HUES6 (cell line): ENCODE measurements around the gene IRAK1.
A peak's percentile ranks its signal among the peaks of the same experiment; 100 is the strongest.

Experiments used
- H3K27ac ChIP-seq: 2 replicates; pipeline ENCODE4 v1.7.0; 2013; ENCODE audit warnings: low read depth, mild to moderate bottlenecking, low read length, inconsistent platforms
- H3K27me3 ChIP-seq: 2 replicates; pipeline ENCODE4 v1.6.1; 2013; ENCODE audit warnings: low read length; ENCODE audit not compliant: control insufficient read depth, insufficient read depth
- H3K36me3 ChIP-seq: 2 replicates; pipeline ENCODE4 v1.6.1; 2013; ENCODE audit warnings: low read length; ENCODE audit not compliant: control insufficient read depth, insufficient read depth
- H3K4me1 ChIP-seq: 2 replicates; pipeline ENCODE4 v1.6.1; 2013; ENCODE audit warnings: low read length; ENCODE audit not compliant: control insufficient read depth, insufficient read depth
- H3K4me3 ChIP-seq: 2 replicates; pipeline ENCODE4 v1.5.1; 2013; ENCODE audit warnings: low read depth, low read length
- H3K9ac ChIP-seq: one replicate; pipeline ENCODE4 v1.6.1; 2013; ENCODE audit warnings: mild to moderate bottlenecking, low read length
- H3K9me3 ChIP-seq: 2 replicates; pipeline ENCODE4 v1.6.1; 2013; ENCODE audit warnings: low read depth, low read length; ENCODE audit not compliant: control insufficient read depth, insufficient read depth

IRAK1 gene

DNA sequence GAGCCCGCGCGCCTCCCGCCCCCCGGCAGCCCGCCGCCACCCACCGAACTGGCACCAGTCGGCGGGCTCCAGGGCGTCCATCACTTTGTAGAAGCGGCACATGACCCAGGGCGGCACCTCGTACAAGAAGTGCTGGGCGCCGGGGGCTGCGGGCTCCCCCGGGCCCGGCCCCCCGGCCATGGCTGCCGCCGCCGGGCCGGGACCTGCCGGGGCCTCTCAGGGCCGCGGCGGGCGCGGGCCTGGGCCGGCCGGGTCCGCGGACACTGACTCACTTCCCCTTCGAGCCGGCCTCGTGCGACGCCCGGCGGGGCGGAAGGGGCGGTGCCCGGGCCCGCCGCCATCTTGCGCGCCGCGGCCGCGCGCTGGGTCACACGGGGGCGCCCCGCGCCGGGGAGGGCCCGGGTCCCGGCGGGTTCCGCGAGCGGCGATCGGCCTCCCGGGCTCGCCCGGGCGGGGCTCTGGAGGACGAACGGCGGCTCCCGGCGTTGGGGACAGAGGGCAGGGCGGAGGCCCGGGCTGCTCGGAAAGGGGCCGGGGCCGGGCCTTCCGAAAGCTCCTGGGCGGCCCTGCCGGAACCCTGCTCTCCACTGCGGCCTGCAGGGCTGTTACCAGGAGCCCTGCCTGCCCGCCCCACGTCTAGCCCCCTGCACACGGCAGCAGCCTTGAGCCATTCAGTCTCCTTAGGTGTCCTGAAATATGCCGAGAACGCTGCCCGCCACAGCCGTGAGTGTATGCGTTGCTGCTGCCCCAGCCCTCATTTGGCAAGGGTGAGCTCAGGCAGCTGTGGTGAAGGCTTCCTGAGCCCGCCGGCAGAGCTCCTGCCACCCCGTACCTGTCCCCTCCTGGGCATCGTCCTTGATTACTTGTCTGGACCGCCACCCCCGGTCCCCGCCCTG lies at the start of gene IRAK1:
Gene IRAK1 (minus strand): TSS at position 270 of the 896 bp plus-strand sequence. CDS start 90 bp downstream, at position 180.
- peaks cover 28% of the 10 kb centered on the region for H3K36me3 ChIP-seq
- peak within 1 kb of the TSS; percentile 87; the same call in 1 of the 2 replicates for H3K27ac ChIP-seq
- H3K4me1 ChIP-seq = peaks cover 44% of the 10 kb centered on the region
- H3K4me3 ChIP-seq = peak within 1 kb of the TSS; percentile 54
- H3K27me3 ChIP-seq = no peaks in the 10 kb centered on the region
- peaks cover 6% of the 10 kb centered on the region; the same call in 1 of the 2 replicates for H3K9me3 ChIP-seq
- H3K9ac ChIP-seq = peak within 1 kb of the TSS; percentile 79

DNA sequence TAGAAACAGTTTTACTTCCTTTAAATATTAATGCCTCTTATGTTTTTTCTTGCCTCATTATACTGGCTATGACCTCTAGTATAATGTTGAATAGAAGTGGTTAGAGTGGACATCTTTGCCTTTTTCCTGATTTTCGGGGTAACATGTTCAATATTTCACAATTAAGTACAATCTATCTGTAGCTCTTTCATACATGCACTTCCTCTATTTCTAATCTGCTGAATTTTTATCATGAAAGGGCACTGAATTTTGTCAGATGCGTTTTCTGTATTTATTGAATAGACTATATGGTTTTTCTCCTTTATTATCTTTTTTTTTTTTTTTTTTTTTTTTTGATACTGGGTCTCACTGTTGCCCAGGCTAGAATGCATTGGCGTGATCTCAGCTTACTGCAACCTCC lies 48.9 kb upstream of the IRAK1 start:
- Histone ChIP-seq H3K4me1 (no peaks in the 10 kb centered on the region), H3K9ac (no peak overlapping the region), H3K9me3 (peaks cover 2% of the 10 kb centered on the region; the same call in 1 of the 2 replicates), H3K27ac (no peak overlapping the region), H3K27me3 (no peaks in the 10 kb centered on the region), H3K36me3 (no peaks in the 10 kb centered on the region), H3K4me3 (no peak overlapping the region)

DNA sequence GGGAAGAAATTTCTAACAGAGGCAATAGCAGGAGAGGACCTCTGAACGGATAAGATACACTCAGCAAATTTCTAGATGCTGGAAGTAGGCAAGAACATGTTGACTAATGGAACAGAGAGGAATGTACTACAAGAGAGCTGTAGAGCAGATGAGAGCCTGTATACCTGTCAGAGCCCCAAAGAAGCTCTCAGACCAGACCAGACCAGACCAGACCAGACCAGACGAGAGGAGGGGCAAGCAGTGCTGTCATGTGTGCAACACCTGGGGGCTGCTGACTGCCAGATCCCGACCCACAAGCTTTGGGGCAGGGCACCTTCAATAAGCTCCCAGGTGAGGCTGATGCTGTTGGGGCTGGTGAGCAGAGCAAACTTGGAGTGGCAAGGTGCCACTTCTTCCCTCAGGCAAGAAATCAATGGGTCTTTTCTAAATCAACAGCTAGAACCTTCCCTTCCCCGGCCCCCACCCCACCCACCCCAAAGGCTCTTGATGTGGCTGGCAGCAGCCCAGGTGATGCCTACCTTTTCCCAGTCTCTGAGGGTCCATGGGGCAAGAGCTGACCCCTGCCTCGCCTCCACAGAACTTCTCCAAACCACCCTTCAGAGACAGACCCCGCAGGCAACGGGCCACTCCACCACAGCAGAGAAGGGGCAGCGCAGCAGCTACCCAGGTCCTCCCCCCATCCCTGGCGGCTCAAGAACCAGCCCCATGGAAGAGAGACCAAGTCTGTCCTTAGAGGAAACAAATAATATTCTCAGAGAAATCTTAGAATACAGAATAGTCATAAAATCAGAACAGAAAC lies 45.1 kb upstream of the IRAK1 start:
- H3K36me3 ChIP-seq = no peaks in the 10 kb centered on the region
- H3K9ac ChIP-seq = no peak overlapping the region
- no peak overlapping the region for H3K27ac ChIP-seq
- H3K27me3 ChIP-seq = no peaks in the 10 kb centered on the region
- peaks cover 6% of the 10 kb centered on the region; the same call in 1 of the 2 replicates for H3K9me3 ChIP-seq
- H3K4me3 ChIP-seq = no peak overlapping the region
- peaks cover 6% of the 10 kb centered on the region; the same call in 1 of the 2 replicates for H3K4me1 ChIP-seq

DNA sequence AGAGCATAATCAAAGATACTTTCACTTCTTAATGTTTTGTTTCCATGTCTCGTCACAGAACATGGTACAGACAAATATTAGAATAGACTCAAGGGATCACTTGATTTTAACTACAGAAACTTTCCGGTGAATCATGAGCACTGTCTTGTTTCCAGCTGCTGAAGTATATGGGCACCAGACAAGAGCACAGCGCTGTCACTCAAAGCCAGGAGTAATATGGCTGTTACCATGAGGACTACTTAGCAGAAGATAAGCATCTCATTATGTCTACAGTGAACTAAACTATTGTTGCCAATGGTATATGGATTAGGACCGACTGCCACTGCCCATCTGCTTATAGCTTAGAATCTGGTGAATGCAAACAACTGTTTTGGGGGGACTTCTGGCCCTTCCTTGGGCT lies 43.5 kb upstream of the IRAK1 start:
- Histone ChIP-seq H3K27ac (no peak overlapping the region), H3K9ac (no peak overlapping the region), H3K9me3 (peaks cover 11% of the 10 kb centered on the region; the same call in 1 of the 2 replicates), H3K27me3 (no peaks in the 10 kb centered on the region), H3K36me3 (0 out of 2 replicates have a peak, but pooled peaks cover 3% of the 10 kb centered on the region), H3K4me3 (no peak overlapping the region), H3K4me1 (peaks cover 6% of the 10 kb centered on the region; the same call in 1 of the 2 replicates)

DNA sequence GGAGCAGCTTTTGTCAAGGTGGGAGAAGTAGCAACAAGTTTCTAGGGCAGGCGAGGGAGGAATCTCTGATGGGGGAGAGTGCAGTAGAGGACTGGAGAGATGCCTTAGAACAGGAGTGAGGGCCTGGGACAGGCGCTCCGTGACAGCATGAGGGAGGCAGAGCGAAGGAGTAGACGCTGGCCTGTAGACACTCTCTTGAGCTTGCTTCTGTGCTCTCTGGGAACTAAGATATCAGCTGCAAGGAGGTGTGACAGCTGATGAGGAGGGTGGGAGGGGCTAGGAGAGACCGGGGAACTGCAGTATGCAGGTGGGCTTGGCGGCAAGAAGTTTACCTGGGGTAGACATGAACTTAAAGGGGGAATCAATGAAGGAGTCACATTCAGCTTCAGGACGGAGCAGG lies 42.1 kb upstream of the IRAK1 start:
- H3K9me3 ChIP-seq = peaks cover 17% of the 10 kb centered on the region; the same call in 1 of the 2 replicates
- no peak overlapping the region for H3K27ac ChIP-seq
- H3K4me1 ChIP-seq = peaks cover 6% of the 10 kb centered on the region; the same call in 1 of the 2 replicates
- no peak overlapping the region for H3K9ac ChIP-seq
- peaks cover 11% of the 10 kb centered on the region for H3K36me3 ChIP-seq
- no peak overlapping the region for H3K4me3 ChIP-seq
- no peaks in the 10 kb centered on the region for H3K27me3 ChIP-seq

DNA sequence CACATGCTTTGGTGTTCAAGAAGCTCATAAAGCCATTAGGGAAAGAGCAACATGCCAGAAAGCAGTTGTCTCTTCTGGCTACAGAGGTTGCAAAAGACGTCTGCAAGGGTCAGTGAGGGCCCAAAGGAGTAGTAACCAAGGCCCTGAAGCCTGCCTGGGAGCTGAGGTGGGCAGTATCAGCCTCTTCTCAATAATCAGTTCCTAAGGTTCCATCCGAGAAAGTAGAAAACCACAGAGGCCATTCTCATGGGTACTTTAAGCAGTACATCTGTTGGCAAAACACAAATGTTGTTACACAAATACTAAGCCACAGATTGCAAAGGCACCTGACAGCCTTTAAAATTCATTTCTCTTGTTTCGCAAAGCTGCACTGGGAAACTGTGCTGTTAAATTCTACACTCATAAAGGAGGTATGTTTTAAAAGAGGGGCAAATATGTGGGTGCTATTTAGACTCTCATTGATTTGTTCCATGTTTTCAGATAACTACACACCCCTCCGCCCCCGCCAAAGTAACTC lies 40.1 kb upstream of the IRAK1 start:
- Histone ChIP-seq H3K9me3 (peaks cover 19% of the 10 kb centered on the region; the same call in 1 of the 2 replicates), H3K27ac (no peak overlapping the region), H3K4me1 (peaks cover 6% of the 10 kb centered on the region; the same call in 1 of the 2 replicates), H3K36me3 (peaks cover 14% of the 10 kb centered on the region), H3K4me3 (no peak overlapping the region), H3K9ac (no peak overlapping the region), H3K27me3 (no peaks in the 10 kb centered on the region)

DNA sequence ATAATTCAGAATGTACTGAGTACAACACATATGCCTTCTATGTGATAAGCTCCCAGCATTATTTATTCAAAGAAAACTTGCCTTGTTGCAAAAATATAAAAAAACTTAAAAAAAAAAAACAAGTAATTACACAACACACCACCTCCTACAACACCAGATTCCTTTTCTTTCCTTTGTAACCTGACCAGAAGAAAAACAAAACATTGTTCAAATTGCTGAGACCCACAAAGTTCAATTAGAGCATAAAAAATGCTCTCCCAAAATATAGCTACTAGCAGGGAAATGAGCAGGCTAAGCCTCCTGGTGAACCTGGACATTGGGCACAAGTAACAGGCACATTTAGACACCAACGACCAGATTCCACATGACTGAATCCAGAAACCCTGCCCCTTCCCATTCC lies 39.5 kb upstream of the IRAK1 start:
- Histone ChIP-seq H3K27ac (no peak overlapping the region), H3K27me3 (no peaks in the 10 kb centered on the region), H3K9me3 (peaks cover 17% of the 10 kb centered on the region; the same call in 1 of the 2 replicates), H3K4me3 (no peak overlapping the region), H3K36me3 (peaks cover 14% of the 10 kb centered on the region), H3K9ac (no peak overlapping the region), H3K4me1 (peaks cover 6% of the 10 kb centered on the region; the same call in 1 of the 2 replicates)

DNA sequence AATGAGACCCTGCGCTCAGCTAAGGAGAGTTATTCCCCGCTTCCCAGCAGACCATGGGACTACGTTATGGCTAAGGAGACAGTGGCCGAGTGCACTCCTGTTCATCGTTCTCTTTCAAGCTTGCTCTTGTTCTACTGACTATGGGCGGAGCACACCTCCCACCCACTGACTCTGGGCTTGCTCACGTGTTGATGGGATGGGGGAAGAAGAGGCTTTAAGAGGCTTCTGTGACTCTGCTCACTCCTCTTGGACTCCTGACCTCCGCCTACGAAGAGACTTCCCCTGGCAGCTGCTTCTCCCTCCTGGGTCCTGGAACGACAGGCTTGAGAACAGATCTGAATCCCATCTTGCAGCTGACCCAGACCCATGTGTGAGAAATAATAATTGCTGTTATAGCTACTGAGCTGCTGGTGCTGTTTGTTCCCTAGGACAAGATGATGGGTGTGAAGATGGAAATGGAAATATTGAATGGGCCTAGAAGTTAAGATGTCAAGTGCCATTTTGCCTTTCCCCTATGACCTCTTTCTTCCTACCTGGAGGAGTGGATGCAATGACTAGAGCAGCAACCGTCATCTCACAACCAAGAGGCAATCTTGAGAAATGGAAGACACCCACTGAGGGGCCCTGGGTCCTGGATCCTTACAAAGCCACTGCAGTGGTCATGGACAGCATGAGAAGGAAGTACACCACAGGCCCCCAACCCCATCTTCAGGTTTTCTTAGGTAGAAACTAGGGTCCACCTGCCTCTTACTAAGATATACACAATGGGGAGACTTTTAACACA lies 38.7 kb upstream of the IRAK1 start:
- no peak overlapping the region for H3K4me3 ChIP-seq
- H3K9ac ChIP-seq = no peak overlapping the region
- H3K27me3 ChIP-seq = no peaks in the 10 kb centered on the region

DNA sequence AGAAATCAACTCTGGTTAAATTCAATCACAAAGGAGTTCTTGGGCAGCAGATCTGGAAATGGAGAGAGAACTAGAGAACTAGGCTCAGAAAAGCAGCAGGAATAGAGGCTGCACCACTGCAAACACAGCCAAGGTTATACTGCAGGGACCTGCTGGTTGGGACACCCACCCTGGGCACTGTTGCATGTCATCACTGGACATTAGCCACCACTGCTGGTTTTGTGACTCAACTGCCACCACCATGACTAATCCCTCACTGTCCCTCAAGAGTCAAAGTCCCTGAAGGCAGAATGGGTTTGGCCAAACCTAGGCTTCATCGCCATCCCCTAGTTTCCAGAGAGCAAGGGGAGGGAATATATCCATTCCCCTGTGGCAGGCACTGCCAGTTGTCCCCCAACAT lies 38.1 kb upstream of the IRAK1 start:
- no peaks in the 10 kb centered on the region for H3K27me3 ChIP-seq
- no peak overlapping the region for H3K9ac ChIP-seq
- peaks cover 6% of the 10 kb centered on the region; the same call in 1 of the 2 replicates for H3K4me1 ChIP-seq
- no peak overlapping the region for H3K4me3 ChIP-seq
- H3K36me3 ChIP-seq = peaks cover 14% of the 10 kb centered on the region
- H3K9me3 ChIP-seq = peaks cover 20% of the 10 kb centered on the region; the same call in 1 of the 2 replicates
- H3K27ac ChIP-seq = no peak overlapping the region

More for the DNA sequence above, 38.7 kb upstream of the IRAK1 start:
- Histone ChIP-seq H3K36me3 (peaks cover 14% of the 10 kb centered on the region), H3K4me1 (peaks cover 6% of the 10 kb centered on the region; the same call in 1 of the 2 replicates), H3K27ac (no peak overlapping the region), H3K9me3 (peaks cover 18% of the 10 kb centered on the region; the same call in 1 of the 2 replicates)

DNA sequence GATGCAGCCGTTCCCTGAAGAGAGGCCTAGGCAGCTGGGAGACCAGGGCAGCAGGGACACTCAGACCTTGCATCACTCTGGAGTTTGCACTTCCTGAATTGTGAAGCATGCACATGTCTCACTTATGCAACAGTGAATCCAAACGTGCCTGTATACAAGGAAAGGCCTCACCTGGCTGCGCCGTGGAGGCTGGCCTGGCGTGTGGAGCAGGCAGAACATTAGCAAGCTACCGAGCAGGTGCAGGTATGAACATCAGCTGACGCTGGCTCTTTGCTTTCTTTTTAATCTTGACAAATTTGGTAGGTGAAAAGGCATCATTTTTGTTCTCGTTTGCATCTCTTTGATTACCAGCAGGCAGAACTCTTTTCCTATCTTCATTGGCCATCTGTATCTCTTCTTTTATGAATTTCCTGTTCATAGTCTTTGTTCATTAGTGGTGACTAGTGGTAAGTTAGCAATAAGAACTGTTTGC lies 37.1 kb upstream of the IRAK1 start:
- H3K4me1 ChIP-seq = peaks cover 2% of the 10 kb centered on the region; the same call in 1 of the 2 replicates
- H3K36me3 ChIP-seq = peaks cover 14% of the 10 kb centered on the region
- H3K9ac ChIP-seq = no peak overlapping the region
- no peak overlapping the region for H3K27ac ChIP-seq
- no peak overlapping the region for H3K4me3 ChIP-seq
- no peaks in the 10 kb centered on the region for H3K27me3 ChIP-seq
- H3K9me3 ChIP-seq = peaks cover 19% of the 10 kb centered on the region; the same call in 1 of the 2 replicates
